8988T (cell line): ENCODE data around the gene MTHFD2L.
A peak's percentile ranks its signal among the peaks of the same experiment; 100 is the strongest.
"Not testable (repeated sequence)": the region's sequence is repeated elsewhere in the genome, so short reads cannot be mapped to it uniquely, and the experiment has no call there.

Experiments used
- DNase-seq: peaks from one replicate; pipeline ENCODE4 v3.0.0; 2011

MTHFD2L gene

DNA sequence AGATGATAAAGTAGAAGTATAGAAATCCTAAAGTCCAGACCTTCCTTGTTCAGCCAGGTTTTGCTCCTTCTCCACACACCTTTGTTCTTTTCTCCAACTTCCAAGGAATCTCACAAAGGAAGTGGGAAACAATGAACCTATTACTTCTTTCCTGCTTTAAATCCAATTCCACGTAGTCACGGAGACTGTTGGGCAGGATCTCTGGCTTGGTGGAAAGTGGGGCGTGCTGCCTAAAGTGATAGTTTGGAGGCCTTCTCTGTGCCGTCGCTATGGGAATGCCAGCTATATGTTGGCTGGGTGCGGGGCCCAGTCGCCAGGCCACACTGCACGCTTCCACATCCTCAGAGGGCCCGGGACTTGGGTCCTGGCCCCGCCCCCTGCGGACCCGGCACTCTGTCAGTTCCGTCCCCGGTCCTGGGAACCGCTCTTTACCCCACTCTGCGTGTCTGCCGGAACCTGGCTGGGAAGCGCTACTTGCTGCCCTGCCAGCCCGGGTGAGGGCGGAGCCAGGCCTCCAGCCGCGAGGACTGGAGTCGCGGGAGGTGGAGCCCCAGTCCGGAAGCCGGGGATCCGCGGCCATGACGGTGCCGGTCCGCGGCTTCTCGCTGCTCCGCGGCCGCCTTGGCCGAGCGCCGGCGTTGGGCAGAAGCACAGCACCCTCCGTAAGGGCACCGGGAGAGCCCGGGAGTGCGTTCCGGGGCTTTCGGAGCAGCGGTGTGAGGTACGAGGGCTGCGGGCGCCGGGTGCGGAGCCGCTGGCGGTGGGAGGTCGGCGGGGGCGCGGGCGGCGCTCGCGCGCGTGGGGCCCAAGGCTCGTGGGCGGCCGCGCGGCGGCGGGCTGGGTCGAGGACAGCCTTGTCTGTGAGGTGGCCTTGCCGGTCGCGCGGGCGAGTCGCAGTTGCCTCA is at the start of gene MTHFD2L:
Gene MTHFD2L (plus strand): TSS at position 558 of the 905 bp plus-strand sequence. CDS start 21 bp downstream, at position 579.
- DNase-seq = peak; percentile 91

DNA sequence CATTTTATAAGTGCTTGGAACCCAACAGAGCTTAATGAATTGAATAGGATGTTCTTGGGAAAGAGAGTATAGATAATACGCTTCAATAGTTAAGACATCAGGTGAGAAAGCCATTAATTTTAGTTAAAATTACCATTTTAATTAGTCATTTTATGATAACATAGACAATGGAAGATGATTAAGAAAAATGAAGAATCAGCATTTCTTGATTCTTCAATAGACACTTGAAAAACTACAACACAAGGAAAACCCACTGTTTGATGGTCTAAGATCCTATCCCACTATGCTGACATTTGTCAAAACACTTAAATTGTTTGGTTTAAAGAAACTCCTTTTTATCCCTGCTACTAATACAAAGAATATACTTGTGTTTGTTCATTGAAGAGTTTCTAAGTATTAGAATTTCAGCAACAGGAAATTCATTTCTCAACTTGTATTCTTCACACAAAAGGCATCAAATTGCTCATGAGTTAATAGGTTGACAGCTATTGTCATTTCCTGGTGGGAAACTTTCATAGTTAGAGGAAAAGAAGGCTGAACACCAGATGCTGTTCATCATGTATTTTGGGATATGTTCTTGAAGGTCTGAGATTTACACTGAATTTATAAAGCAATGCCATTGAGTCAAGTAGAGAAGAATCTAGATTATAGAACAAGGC is 49.3 kb upstream of the MTHFD2L start:
- DNase-seq = no peak

DNA sequence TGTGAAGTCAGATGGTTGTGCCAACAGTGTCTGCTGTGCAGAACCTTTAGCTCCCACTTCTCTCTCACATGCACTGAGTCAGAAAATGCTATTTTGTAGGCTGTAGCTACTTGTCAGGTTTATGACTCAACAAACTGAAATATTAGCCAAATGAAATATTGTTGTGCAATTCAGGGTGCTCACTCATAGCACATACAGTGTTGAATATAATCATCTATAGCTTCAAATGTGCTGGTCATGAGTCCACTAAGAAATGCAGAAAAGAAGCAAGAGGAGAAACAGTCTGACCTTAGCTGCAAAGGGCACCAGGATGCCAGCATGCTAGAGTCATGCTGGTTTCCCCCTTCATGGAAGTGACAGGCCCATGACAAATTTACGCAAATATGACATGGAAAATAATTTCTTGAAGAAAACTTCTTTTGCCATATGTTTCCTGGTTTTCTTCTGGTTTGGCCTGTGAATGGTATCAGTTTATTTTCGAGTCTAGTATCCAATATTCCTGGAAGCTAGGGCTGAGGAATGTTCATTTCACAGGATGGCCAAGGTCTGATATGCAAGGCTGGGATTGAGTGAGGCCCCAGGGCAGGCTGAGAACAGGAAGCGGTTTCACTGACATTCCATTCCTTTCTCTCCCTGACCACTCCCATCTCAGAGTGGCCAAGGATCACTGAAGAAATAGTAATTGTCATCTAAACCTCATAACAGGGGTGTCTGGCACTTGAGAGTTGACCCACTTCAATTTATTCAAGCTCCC is 48.6 kb upstream of the MTHFD2L start:
- no peak for DNase-seq

DNA sequence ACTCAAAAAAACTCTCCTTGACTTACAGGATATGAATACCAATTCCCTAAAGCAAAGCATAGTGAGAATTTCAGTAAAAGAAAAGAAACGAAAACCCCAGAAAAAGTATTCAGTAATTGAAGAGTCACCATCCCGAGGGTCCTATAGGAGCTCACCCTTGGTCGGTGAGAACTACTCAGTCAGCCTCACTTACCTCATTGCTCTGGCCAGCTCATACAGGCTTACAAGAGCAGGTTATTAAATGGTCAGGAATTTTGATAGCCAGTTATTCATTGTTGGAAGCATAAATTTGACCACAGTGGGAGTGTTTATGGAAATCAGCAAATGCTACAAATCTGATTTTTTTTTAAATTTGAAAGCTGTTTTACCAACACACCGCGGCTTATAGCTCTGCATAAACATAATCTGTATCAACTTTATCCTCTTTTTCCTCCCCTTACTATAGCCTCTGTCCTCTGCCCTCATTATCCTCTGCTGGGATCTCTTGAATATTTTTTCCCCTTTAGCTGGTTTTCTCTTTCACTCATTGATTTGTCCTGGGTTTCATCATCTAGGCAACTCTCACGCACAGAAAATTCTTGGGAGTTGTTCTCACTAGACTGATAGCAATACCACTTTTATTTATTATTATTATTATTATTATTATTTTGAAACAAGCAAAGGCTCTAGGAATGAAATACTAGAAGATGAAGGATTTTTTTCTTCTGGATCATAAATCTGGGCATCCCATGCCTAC is 47.9 kb upstream of the MTHFD2L start:
- no peak for DNase-seq

DNA sequence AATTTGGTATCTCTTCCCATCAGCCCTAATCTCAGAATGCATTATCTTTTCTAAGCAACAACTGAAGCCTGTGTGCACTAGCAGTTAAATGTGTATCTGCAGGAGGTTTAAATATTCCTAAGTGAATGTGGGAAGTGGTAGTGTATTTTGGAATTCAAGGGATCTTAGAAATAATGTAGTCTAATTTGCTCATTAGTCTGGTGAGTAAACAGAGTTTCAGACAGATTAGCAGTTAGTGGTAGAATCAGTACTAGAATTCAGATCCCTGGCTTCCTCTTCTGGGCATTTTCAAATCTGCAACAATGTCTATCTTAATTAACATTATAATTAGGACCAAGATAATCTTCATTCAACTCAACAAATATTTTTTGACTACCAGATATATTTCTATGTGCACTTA is 47.2 kb upstream of the MTHFD2L start:
- DNase-seq = no peak

DNA sequence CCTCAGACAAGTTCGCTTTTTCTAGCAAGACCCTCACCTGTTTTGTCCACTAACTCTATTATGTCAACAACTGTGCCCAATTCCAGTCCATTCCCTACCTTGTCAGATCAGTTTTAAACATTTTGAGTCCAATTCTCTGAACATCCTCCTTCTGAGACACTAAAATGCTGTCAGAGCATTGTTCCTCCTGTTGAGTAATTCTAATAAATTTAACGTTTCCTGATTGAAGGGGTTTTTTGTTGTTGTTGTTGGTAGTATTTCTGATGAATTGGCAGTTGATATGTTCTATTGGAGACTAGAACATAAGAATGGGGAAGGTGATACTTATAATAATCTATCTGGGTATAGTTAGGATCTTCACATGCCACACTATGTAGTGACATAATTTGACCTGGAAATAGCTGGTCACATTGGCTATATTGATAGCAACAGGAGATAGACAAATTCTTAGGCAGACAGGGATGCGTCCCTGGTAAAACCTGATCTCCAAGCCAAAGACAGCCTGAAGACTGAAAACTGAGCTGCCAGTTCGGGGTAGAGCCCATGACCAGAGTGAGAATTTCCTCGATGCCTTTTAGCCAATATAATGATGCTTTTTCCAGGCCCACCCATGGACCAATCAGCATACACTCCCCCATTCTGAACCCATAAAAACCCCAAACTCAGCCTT is 46.5 kb upstream of the MTHFD2L start:
- no peak for DNase-seq

DNA sequence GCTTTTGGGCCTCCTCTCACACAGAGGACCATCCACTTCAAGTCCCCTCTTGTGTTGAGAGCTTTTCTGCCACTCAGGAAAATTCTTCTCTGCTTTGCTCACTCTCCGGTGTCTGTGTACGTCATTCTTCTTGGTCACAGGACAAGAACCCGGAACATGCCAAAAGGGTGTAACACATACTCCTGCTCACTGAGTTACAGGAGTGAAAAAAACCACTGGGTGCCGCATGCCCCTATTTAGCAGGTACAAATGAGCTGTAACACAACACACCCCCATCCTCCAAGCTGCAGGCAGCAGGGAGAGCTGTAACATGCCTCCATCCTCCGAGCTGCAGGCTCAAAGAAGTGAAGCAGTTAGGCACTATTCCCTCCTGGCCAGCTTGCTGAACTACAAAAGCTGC is 45.9 kb upstream of the MTHFD2L start:
- DNase-seq = no peak

DNA sequence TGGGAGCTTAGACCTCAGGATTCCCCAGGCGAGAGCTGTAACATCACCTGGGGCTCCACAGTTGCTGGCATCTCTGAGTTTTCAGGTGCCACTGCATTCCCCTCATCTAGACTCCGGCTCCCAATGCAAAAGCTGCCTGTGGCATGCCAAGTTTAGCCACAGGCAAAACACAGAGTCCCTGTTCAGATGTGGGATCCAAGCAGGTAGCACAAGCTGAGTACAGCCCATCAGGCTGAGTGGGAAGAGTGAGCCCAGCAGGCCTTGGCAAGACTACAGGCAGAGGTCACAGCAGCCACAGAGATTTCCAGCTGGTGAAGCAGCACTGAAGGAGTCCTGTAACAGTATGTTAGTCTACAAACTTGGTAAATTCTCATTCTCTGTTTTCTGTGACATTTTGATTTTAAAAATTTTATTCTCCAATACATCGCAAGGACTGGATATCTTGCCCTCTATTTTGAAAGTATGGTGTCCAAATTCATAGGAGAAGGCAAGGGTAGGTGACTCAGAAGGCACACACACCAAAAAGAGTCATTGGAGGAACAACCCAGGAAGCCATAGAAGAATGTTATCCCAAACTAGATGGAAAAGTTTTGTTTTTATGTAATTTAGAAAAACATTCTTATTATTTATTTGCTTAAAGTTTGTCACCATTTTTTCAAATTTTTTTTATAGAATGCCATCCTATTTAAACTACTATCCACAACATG is 45.4 kb upstream of the MTHFD2L start:
- no peak for DNase-seq

DNA sequence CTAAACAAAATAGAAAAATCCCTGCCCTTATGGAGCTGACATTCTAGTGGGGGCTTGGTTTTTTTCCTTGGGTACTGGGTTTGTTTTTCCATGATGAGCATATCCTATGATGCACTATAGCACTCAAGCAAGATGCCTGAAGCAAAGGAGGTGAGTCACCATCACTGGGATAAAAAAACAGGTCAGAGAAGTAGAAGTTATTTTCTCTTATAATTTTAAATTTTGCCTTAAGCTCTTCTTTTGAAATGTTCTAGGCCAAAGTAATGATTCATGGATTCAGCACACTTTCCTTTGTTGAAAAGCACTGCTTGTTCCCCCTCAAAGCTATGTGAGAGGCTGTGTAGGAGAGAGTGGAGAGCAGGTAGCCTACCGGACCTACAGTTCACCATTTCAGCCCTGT is 43.7 kb upstream of the MTHFD2L start:
- DNase-seq = no peak

DNA sequence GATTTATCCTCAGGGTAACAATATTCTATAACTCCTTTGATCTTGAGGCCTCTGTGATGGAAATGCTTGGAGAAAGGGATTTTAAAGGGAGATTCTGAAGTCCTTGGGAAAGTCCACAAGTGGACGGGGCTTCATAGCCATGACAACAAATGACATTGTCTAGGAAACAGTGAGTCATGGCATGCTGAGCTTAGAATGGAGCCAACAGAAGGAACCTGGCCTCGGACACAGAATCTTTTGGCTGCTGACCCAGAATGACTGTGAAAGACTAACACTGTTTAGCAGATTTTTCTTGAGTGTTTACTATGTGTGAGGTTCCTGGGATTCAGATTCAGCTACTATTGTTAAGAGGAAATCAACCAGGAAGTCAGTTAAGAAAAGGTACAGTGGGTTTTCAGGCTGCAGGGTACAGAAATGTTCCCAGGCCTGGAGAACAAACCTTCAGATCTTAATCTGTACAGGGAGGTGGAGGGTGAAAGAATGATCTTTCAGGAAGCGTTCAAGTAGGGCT is 40.8 kb upstream of the MTHFD2L start:
- no peak for DNase-seq

DNA sequence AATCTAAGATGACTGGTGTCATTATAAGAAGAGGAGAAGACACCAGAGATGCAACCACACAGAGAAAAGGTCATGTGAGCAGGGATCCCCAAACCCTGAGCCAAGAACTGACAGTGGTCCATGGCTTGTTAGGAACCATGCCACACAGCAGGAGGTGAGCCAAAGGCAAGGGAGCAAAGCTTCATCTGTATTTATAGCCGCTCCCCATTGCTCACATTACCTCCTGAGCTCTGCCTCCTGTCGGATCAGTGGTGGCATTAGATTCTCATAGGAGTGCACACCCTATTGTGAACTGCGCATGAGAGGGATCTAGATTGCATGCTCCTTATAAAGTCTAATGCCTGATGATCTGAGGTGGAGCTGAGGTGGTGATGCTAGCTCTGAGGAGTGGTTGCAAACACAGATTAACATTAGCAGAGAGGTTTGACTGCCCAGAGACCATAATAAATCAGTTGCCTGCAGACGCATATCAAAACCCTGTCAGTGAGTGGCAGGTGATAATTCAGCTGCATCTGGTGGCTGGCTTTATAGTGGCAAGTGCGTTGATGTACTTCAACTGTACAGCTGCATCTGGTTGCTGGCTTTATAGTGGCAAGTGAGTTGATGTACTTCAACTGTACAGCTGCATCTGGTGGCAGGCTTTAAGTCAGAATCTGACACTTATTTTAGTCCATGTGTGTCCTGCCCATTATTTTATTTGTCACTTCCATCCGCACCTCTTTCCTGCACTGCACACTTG is 39.1 kb upstream of the MTHFD2L start:
- no peak for DNase-seq

DNA sequence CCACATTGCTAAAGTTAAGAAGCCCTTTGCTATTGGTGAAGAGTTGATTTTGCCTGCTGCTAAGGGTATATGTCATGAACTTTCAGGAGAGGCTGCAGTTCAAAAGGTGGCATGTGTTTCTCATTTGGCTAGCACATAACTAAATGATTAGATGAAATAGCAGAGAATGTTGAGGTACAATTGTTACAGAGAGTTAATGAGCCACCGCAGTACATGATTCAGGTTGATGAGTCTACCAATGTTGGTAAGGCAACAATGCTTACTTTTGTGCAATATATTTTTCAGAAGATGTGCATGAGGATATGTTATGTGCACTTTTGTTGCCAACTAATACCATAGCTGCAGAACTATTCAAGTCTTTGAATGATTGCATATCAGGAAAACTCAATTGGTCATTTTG is 37.8 kb upstream of the MTHFD2L start:
- no peak for DNase-seq

DNA sequence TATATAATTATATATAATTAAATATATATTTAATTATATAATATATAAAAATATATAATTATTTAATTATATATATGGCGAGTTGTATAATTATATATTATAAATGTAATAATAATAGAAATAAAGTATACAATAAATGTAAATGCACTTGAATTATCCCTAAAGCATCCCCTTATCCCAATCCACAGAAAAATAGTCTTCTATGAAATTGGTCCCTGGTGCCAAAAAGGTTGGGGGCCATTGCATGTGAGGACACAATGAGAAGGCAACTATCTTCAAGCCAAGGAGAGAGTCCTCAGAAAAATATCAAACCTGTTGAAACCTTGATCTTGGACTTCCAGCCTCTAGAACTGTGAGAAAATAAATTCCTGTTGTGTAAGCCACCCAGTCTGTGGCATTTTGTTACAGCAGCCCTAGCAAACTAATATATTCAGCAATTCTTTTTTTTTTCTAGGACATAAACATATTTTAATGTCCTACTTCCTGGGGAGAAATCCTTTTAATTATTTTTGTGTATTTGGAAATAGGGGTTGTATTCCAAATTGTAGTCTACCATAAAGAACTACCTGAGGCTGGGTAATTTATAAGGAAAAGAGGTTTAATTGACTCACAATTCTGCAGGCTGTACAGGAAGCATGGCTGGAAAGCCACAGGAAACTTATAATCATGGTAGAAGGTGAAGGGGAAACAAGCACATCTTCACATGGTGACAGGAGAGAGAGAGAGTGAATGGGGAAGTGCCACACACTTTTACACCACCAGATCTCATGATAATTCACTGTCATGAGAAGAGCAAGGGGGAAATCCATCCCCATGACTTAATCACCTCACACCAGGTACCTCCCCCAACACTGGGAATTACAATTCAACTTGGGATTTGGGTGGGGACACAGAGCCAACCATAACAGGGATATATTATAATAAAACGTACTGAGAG is 36.0 kb upstream of the MTHFD2L start:
- no peak for DNase-seq

DNA sequence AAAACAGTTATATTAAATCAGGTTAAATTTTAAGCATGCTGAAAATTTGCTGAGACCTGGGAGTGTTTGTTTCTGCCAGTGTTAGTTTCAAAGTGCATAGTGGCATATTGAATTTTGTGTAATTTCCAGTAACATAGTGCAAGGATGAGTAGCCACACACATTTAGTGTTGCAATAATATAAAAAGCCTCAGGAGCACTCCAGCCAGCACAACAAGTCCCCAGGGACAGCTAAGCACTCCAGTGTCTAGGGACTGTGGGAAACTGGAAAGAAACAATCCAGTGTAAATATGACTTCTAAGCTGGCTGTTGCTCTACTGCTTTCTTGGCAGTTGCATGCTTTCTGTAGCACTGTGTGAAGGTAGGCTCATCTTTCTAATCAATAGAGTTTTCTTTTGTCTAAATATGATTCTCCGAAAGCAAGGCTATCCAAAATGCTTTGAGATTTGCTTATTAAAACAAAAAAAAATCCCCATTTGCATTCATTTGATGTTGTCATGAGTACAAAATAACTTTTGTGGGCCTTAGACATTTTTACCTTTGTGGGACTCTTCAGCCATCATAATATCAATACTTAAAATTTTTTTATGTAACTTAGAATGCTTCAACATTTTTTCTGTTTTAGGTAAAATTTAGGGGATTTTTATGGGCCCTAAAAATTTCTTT is 34.7 kb upstream of the MTHFD2L start:
- DNase-seq = no peak

DNA sequence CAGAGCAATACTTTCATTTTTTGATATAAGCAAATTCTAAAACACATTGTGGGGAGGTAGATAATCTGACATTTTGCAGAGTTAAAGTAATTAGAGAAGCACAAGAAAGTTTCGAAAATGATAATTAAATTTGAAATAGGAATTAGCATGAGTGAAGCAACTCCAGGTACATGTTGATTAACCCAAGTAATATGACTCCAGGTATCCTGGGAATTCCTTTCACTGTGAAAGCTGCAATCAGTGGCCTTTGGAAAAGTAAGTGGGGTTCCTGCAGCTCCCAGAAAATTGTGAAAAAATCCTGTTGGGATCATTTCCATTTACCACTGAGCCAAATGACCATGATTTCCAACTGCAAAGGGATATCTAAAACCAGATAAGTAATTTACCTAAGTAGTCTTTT is 32.9 kb upstream of the MTHFD2L start:
- DNase-seq = no peak

DNA sequence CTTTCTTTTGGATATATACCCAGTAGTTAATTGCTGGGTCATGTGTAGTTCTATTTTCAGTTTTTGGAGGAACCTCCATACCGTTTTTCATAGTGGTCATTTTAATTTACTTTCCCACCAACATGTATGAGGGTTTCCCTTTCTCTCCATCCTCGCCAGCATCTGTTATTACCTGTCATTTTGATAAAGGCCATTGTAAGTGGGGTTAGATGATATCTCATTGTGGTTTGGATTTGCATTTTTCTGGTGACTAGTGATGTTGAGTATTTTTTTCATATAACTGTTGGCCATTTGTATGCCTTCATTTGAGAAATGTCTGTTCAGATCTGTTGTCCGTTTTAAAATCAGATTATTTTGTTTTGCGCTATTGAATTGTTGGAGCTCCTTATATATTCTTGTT is 30.2 kb upstream of the MTHFD2L start:
- no peak for DNase-seq

DNA sequence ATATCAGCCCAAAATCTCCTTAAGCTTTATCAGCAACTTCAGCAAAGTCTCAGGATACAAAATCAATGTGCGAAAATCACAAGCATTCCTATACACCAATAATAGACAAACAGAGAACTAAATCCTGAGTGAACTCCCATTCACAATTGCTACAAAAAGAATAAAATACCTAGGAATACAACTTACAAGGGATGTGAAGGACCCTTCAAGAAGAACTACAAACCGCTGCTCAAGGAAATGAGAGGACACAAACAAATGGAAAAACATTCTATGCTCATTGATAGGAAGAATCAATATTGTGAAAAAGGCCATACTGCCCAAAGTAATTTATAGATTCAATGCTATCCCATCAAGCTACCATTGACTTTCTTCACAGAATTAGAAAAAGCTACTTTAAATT is 27.1 kb upstream of the MTHFD2L start:
- DNase-seq = not testable (repeated sequence)

DNA sequence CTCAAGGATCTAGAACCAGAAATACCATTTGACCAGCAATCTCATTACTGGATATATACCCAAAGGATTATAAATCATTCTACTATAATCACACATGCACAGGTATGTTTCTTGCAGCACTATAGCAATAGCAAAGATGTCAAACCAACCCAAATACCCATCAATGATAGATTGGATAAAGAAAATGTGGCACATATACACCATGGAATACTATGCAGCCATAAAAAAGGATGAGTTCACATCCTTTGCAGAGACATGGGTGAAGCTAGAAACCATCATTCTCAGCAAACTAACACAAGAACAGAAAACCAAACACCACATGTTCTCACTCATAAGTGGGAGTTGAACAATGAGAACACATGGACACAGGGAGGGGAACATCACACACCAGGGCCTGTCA is 25.7 kb upstream of the MTHFD2L start:
- not testable (repeated sequence) for DNase-seq

DNA sequence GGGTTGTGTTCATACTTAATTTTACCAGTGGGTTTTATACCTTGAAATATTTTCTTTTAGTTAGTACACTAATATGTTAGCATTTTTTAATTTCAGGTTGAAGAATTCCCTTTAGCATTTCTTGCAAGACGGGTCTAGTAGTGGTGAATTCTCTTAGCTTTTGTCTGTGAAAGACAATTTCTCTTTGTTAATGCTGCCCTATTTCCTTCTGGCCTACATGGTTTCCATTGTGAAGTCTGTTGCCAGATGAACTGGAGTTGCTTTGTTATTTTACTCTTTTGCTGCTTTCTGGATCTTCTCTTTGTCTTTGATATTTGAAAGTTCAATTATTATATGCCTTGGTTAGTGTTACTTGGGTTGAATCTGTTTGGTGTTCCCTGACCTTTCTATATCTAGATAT is 25.0 kb upstream of the MTHFD2L start:
- DNase-seq = no peak
